ENCODE data around the gene WDR88.
"Not testable (repeated sequence)": the region's sequence is repeated elsewhere in the genome, so short reads cannot be mapped to it uniquely, and the experiment has no call there.

Gene WDR88

GRCh38 chr19:33215438-33216197 lies 83.7 kb downstream of the WDR88 start:
- no peak for DNase-seq

- DNase-seq = no peak
These were observed 84.4 kb downstream of the WDR88 start for GRCh38 chr19:33216198-33216830.

- no peak for DNase-seq
These were observed 86.0 kb downstream of the WDR88 start for GRCh38 chr19:33217881-33218280.

- no peak for DNase-seq
These were observed 87.4 kb downstream of the WDR88 start for GRCh38 chr19:33219261-33219815.

- no peak for DNase-seq
These were observed 88.2 kb downstream of the WDR88 start for GRCh38 chr19:33220115-33220514.

- DNase-seq = no peak
These were observed 88.8 kb downstream of the WDR88 start for GRCh38 chr19:33220735-33221134.

GRCh38 chr19:33221638-33222037 lies 89.7 kb downstream of the WDR88 start:
- no peak for DNase-seq

- not testable (repeated sequence) for DNase-seq
These were observed 90.3 kb downstream of the WDR88 start for GRCh38 chr19:33222255-33222654.

- no peak for DNase-seq
These were observed 93.0 kb downstream of the WDR88 start for GRCh38 chr19:33224694-33225457.

Measured in NCI-H748 treated with DMSO at 0.1 percent for 48 hours (cell line).